KBM-7 (cell line): ENCODE data around the gene KIAA0825.

Experiments used
- DNase-seq: peaks from one replicate; pipeline ENCODE4 v3.0.0-alpha.2; 2015
- in situ Hi-C: fragments of 300-500 bp; cut with MboI; formaldehyde crosslinking; loops from 2 replicates; pipeline ENCODE4 v1.14.3; 2020; ENCODE audit warnings: low sequenced_read_pairs, low pct_unique_long_range_greater_than_20kb, mixed read lengths

Gene KIAA0825, protein sequence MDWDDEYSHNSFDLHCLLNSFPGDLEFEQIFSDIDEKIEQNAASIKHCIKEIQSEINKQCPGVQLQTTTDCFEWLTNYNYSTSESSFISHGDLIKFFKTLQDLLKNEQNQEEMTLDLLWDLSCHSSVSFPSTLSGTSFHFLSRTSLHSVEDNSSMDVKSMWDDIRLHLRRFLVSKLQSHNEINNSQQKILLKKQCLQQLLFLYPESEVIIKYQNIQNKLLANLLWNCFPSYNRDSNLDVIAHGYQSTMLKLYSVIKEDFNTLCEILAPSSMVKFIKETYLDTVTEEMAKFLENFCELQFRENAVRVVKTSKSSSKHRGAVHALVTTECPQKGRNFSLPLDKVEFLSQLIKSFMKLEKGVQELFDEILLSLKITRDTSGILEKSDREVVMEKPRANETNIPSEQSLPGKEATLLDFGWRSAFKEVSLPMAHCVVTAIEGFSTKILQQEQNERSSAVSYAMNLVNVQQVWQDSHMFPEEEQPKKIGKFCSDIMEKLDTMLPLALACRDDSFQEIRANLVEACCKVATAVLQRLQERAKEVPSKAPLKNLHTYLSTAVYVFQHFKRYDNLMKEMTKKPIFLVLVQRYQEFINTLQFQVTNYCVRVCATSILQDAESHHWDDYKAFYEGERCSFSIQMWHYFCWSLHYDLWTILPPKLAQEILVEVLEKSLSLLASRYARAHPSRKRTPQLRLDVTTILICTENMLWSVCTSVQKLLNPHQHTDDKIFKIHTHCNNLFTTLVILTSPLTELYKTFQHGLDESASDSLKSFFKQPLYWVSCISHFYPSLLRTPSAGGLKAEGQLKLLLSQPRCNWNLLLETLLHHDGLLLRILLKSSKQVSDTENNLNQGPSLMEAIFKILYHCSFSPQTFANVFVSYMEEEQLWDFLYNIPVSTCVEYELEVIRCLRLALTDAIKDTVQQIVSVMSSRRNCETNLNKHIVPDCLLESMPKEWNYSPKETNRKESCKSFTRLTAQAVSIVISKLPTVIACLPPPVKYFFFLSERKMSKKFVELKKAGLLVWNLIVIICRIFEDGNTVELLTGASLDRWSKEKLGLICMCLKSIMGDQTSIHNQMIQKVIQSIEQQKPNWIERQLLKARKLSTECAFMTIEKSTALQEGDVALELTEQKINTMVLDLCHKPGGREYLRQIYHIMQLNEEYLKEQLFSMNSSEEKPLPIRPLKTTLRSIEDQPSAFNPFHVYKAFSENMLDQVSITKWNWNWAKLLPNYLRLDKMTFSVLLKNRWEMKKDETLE (N-terminal part only)

DNA sequence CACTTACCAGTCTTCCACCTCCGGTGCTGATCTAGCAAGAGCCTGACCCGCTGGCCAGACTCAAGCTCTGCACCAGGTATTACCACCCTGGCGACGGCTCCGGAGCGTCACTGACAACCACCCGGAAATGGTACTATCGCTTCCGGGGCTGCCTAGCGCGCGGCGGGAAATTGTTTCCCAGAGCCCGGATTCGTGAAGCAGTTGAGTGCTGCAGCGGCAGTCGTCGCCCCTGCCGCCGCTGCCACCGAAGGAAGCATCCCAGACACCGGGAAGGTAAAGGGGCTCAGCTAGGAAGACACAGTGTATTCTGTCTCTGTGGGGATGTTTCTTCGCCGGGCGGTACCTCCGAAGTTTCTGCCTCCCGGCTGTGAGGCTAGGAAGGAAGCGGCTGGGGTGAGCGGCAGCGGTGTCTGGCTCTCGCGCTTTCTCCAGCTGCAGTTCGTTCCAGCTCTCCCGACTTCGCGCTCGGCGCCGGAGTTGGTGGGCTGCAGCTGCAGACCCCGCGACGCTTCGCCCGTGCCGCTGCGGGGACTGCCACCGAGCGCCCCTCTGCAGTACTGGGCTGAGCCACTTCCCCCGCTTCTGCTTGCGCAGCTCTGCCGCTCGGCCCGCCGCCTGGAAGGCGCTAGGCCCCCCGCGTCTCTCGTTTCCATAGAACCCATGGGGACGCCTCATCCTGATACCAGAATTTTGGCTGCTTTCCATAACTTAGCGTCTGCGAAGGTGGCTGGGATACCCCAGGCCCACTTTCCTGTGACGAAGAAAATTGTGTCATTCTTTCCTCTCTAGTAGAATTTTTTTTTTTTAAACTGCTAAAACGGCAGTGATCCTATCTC is at the start of gene KIAA0825, which contains the start of gene SLF1:
KIAA0825 (minus strand) TSS at position 112 of the 836 bp plus-strand sequence. CDS start 81,478 bp downstream, outside the sequence.
SLF1 (plus strand) TSS at position 177 of the 836 bp plus-strand sequence. CDS start 10,142 bp downstream, outside the sequence.
- DNase-seq, result peak; percentile 92
- in situ Hi-C loops, result no loop called here

DNA sequence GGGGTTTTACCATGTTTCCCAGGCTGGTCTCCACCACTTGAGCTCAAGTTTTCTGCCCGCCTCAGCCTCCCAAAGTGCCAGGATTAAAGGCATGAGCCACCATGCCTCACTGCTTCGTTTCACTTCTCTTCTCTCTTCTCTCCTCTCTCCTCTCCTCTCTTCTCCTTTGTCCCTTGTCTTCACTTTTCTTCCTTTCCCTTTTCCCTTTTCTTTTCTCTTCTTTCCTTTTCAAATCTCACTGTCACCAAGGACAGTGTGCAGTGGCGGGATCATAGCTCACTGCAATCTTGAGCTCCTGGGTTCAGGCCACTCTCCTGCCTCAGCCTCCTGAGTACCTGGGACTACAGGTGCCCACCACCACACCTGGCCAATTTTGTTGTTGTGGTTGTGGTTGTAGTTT is 49.5 kb upstream of the KIAA0825 start:
- DNase-seq, result no peak
- in situ Hi-C loops, result no loop called here

DNA sequence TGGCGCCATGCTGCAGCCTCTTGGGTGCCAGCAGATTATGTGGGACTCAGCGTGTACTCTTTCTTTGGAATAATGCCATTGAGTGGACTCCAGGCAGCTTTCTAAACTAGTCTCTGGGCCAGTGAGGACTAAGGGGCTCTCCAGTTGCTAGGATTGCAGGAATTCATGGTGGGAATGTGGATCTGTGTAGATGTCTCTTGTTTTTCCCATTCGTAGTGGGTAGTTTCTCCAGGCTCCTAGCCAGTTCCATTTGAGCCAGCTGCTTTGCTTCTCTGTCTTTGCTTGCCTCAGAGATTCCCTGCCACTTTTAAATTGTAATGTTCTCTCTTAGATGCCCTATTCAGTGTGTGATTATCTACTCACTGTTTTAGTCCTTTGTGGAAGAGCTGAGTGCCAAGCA is 42.7 kb upstream of the KIAA0825 start:
- in situ Hi-C loops, result no loop called here

DNA sequence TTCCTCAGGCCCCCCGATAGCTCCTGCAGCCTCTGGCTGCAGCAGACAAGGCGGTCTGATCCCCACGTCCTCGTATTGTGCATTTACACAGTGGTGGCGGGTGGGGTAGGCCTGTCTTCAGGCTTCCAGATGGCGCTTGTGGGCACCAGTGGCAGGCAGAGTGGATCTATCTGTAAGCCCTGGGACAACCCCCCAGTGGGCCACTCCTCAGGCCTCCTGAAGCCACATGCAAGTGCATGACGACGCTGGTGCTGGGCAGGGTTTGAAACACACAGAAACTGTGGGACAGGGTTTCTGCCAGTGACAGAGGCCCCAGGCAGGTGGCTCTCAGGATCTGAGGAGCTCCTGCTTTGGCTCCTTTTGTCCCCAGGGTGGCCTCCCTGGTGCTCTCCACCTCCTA is 42.1 kb upstream of the KIAA0825 start:
- in situ Hi-C loops, result no loop called here
- DNase-seq, result no peak

More for the DNA sequence above, 42.7 kb upstream of the KIAA0825 start:
- DNase-seq, result no peak

DNA sequence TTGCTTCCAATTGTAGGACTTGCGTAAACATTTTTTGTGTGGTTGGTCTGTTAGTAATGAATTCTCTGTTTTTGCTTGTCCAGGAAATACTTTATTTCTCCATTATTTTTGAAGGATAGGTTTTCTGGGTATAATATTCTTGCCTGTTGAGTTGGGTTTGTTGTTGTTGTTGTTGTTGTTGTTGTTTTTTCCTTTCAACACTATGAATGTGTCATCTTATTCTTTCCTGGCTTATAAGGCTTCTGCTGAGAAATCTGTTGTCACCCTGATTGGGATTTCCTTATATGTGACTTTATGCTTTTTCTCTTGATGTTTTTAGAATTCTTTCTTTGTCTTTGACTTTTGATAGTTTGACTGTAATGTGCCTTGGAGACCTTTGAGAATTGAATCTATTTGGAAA is 39.9 kb upstream of the KIAA0825 start:
- DNase-seq, result no peak
- in situ Hi-C loops, result no loop called here

DNA sequence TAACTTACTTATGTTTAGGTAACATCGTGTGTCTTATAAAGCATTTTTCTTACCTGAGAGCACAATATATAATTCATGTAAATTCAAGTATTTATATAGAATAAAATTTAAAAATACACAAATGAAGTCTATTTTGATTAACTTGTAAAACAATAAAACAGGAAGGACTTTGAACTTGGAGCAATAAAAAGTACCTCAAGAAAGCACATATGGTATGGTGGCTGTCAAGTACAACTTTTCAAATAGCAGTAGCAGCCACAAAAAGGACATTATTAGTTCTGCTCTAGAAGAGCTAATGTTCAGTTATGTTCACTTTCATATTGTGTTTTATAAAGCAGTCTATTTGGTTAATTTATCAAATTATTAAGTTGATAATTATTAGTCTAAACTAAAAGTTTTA is 31.5 kb upstream of the KIAA0825 start:
- in situ Hi-C loops, result no loop called here
- DNase-seq, result no peak

DNA sequence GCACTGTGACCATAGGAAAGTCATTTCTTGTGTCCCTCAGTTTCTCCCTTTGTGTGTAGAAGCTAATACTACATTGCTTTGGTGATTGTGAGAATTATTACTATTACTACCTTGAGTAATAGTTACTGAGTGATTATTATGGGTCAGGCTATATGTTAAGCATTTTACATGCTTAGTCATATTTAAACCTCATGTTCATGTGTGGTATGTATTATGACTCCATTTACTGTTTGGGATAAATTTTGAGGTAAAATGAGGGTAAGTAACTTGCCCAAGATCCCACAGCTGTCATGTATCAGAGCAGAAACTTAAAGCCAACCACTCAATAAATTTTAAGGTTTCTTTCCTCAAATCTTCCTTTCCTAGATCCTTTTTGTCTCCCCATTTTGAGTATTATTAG is 28.4 kb upstream of the KIAA0825 start:
- in situ Hi-C loops, result no loop called here
- no peak for DNase-seq

DNA sequence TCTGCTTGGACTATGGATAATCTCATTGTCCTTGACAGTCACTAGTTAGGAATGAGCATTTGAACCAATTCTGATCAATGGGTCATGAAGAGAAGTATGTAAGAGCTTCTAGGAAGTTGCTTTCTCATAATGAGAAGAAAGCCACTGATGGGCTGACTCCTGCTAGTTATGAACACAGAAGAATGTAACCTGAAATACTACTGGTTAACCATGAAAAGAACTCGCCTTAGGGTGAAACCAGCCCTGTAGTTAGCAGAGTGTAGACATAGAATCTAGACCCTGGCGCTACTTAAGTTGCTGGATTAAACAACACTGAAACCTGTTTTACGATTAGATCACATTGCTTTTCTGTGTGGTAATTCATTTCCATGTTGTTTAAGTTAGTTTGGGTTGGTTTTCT is 26.6 kb upstream of the KIAA0825 start:
- in situ Hi-C loops, result no loop called here
- DNase-seq, result no peak

DNA sequence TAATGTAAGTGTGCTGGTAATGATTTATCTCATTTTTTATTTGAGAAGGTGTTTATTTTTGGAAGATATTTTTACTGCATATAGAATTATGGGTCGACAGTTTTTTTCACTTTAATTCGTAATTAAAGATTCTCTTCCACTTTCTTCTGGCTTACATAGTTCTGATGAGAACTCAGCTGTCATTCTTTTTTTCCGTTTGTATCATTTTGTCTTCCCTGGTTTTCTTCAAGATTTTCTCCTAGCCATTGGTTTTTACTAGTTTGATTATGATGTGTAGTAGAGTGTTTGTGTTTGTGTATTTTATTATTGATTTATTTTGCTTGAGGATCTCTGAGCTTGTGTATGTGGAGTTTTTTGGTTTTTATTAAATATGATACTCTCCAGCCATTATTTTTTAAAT is 21.8 kb upstream of the KIAA0825 start:
- in situ Hi-C loops, result no loop called here
- DNase-seq, result no peak

DNA sequence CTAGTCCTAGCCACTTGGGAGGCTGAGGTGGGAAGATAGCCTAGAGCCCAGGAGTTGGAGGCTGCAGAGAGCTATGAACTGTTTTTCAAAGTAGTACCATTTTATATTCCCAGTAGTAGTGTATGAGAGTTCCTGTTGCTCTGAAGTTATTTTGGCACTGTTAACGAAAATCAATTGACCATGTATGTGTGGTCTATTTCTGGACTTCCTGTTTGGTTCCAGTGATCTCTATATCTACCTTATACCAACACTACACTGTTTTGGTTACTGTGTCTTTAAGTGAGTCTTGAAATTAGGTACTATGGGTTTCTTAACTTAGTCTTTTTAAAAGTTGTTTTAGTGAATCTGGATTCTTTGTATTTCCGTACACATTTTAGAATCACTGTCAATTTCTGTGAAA is 13.6 kb upstream of the KIAA0825 start:
- in situ Hi-C loops, result no loop called here
- peak; percentile 64 for DNase-seq

DNA sequence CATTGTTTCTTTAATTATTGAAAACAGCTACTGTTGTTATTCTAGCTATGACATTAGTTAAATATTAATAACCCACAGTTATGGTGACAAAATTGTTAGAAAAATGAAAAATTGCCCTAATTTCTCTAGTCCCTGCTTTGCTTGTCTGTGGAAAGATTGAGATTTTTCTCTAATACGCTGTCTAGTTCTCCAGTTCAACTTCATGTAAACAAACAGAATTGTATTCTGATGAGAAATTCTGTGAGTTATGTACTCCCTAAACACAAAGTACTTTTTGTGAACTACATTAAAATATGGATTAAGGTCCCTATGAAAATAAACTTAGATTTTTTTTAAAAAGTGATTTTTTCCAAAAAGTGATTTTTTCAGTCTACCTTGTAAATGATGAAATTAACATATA is 8.8 kb upstream of the KIAA0825 start:
- in situ Hi-C loops, result no loop called here
- no peak for DNase-seq

DNA sequence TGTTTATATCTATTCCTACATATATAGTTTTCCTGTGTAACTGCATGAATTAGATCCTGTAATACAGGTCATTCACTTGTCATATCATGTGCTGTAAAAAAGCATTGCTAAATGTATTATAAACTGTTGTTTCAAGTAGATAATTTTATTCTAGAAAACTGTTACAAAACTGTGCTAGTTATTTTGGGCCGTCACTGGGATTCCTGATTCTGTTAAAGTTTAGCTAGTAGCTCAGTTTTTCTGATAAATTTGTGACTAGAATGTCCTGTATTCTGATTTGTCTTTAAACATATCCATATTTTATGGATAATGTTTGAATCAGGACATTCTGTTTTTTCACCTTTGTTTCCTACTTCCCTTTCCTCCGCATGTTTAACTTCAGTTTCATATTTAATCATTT is 5.5 kb upstream of the KIAA0825 start:
- in situ Hi-C loops, result no loop called here
- no peak for DNase-seq

DNA sequence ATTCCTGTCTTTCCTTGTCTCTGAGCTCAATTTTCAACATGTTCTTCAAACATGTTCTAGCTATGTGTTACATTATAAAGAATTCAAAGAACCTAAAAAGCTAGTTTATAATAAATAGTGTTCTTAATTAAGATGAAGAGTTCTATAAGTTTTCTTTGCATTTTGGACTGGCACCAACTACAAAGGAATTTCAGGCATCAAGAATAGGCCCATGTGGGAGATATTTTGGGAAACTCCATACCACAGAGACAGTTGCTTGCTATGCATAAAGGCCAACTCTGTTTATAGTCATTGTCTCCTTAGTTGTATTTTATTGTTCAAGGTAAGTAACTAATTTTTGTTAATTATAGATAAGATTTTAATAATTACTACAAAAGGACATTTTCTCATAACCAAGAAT is 4.6 kb upstream of the KIAA0825 start:
- DNase-seq, result no peak
- in situ Hi-C loops, result no loop called here

DNA sequence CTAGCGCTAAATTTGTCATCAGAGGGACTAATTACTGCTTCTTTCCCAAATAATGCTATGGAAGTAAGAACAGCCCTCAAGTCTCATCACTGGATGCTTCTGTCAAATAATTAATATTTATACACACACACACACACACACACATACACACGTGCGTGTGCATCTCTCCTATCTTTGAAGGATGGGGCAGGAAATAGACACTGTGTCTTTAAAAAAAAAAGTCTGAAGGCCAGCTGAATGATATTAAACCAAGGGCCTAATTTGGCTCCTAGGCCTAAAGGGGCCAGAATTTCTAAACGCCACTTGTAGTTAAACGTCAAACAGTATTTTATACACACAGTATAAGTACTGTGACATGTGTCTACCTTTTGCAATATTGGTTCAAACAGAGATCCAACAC is 3.4 kb upstream of the KIAA0825 start:
- DNase-seq, result no peak
- in situ Hi-C loops, result no loop called here

DNA sequence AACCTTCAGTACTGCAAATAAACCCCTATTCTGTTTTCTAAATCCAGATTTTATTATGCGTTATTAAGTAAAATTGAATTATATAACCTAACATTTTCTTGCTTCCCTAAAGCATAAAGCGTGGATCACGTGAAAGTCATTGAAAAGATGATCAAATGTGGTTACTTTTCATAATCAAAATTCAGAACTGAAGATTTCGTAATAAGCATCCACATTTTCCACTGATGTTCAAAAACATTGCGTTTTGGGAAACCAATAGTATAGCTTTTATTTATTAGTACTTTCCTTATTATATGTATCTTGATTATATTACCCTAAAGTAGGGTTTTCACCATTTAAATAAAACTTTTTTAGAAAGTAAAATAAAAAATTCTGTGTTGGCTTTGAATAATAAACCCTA is 1.9 kb upstream of the KIAA0825 start:
- in situ Hi-C loops, result no loop called here
- no peak for DNase-seq

DNA sequence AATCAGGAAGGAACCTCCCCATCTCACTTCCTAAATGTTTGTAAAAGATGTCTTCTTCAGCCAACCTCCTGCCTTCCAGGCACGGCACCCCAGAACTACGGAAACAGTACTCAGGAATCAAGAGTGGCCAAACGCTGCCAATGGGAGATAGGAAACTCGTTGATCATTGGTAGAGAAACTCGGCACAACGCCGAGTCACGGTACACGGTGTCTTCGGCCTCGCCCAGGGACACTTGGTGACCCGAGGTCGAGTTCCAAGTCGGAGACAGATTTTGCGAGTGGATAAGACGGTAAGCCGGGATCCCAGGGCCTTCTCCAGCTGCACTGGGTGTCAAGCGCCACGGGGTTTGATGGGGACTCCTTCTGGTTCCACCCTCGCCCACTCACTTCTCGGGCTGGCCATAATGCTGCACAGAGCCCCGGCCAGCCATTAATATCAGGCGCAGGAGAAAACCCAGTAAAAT is 343 bp downstream of the KIAA0825 start:
- in situ Hi-C loops, result no loop called here

DNA sequence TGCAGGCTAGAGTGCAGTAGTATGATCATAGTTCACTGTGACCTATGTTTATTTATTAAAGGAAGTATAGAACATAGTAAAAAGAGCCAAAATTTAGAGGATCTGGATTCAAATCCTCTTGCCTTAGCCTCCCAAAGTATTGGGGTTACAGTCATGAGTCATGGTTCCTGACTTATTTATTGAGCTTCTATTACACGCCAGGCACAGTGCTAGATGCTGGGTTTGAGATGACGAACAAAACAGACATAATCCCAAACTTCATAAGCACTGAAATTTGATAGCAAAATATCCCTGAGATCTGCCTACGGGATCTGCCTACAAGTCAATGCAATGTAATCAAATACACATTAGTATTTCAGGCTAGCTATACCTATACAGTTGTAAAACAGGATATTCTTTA is 2.5 kb downstream of the KIAA0825 start:
- DNase-seq, result no peak
- in situ Hi-C loops, result no loop called here

More for the DNA sequence above, 343 bp downstream of the KIAA0825 start:
- peak; percentile 77 for DNase-seq

DNA sequence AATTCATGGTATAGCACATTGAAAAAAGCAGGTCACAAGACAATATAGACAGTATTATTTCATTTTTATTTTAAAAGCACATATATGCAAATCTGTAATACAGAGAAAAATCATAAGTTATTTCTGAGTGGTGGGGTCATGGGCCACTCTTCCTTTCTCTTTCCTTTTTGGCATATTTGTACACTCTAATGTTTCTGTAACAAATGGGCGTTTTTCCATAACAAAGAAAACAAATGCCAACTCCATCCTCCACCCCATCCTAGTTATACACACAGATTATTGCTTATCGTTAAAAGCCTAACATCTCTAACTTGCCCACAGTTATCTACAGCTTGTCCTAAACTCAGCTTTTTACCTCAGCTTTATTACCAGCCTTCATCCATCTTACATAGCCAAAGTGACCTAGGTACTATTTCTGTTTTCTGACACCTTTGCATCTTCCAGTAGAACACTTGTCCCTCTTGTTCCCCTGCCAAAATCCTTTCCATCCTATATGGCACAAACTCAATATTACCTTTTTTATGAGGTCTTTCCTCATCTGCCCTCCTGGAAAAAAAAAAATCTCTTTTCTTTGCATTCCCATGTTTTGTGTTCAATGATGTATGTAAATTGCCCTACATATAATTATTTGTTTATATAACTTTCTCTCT is 4.1 kb downstream of the KIAA0825 start:
- in situ Hi-C loops, result no loop called here
- DNase-seq, result no peak
